H1 (cell line): ENCODE measurements around the gene GTF2H1. TPM values are rescaled to one million over a fixed set of nuclear protein-coding genes. Genes with fewer than 3 reads are reported as not detected.

Experiments
- CTCF ChIA-PET: fragments of 300-600 bp; sonication (Branson Sonifier 250); formaldehyde crosslinking; loops from one replicate; lab custom pipeline; 2021; ENCODE audit not compliant: partially characterized antibody; lab: Charles Lee
- POLR2A ChIA-PET: fragments of 300-600 bp; sonication (Branson Sonifier 250); formaldehyde crosslinking; loops from one replicate; lab custom pipeline; 2021; ENCODE audit warnings: inconsistent platforms; ENCODE audit not compliant: partially characterized antibody; lab: Charles Lee
- DNase-seq, 2 experiments: peaks; one replicate each; pipeline versions ENCODE4 v3.0.0 to v3.0.0-alpha.2; 2010 to 2022; ENCODE audit warnings: low spot score in 2 of 2, low read depth in 1 of 2, mixed read lengths in 1 of 2
- FAIRE-seq: peaks from 2 replicates; lab custom pipeline; 2011; peaks lifted over from hg19 to GRCh38; lab: Jason Lieb, UNC
- H2AFZ ChIP-seq: 2 replicates; pipeline ENCODE4 v1.8.1; 2012; ENCODE audit warnings: low read length, inconsistent platforms
- H2AK5ac ChIP-seq: 2 replicates; pipeline ENCODE4 v1.6.1; 2013; ENCODE audit warnings: low read depth, low read length
- H2BK120ac ChIP-seq: replicated peaks from 2 replicates; pipeline ENCODE3; 2013; ENCODE audit warnings: low read depth, low read length, inconsistent platforms
- H2BK12ac ChIP-seq: 2 replicates; pipeline ENCODE4 v1.6.1; 2013; ENCODE audit warnings: low read depth, low read length
- H2BK15ac ChIP-seq: 2 replicates; pipeline ENCODE4 v1.6.1; 2013; ENCODE audit warnings: low read length
- H2BK20ac ChIP-seq: 2 replicates; pipeline ENCODE4 v1.6.1; 2013; ENCODE audit warnings: low read length
- H2BK5ac ChIP-seq: 2 replicates; pipeline ENCODE4 v1.6.1; 2013; ENCODE audit warnings: low read depth, low read length
- H3K14ac ChIP-seq: 2 replicates; pipeline ENCODE4 v1.6.1; 2013; ENCODE audit warnings: inconsistent platforms; ENCODE audit not compliant: insufficient read length
- H3K18ac ChIP-seq: 2 replicates; pipeline ENCODE4 v1.6.1; 2013; ENCODE audit warnings: low read length; ENCODE audit errors: extremely low read depth
- H3K23ac ChIP-seq: 2 replicates; pipeline ENCODE4 v1.6.1; 2013; ENCODE audit warnings: inconsistent platforms; ENCODE audit not compliant: insufficient read length
- H3K23me2 ChIP-seq: 2 replicates; pipeline ENCODE4 v1.6.1; 2013; ENCODE audit warnings: low read depth, low read length
- H3K27ac ChIP-seq: 2 replicates; pipeline ENCODE4 v1.6.1; 2011; ENCODE audit warnings: low read depth, low read length, inconsistent platforms
- H3K27me3 ChIP-seq, 4 experiments: replicated peaks in 1 of 4; 1 replicate in 1 of 4; 2 replicates in 3 of 4; pipeline versions ENCODE4 v1.6.1 to v1.8.1; 2011 to 2013; ENCODE audit warnings: low read length in 3 of 4, mild to moderate bottlenecking in 3 of 4, inconsistent platforms in 2 of 4, mixed read lengths in 2 of 4, moderate library complexity in 1 of 4; ENCODE audit not compliant: control insufficient read depth in 3 of 4, insufficient read depth in 3 of 4; ENCODE audit errors: extremely low read depth in 1 of 4
- H3K36me3 ChIP-seq, 4 experiments: 2 replicates each; pipeline versions ENCODE4 v1.6.1 to v1.8.1; 2011 to 2013; ENCODE audit warnings: mild to moderate bottlenecking in 4 of 4, low read length in 3 of 4, moderate library complexity in 2 of 4, control low read depth in 1 of 4, inconsistent platforms in 1 of 4; ENCODE audit not compliant: insufficient read depth in 4 of 4, control insufficient read depth in 2 of 4
- H3K4ac ChIP-seq: replicated peaks from 2 replicates; pipeline ENCODE3; 2013; ENCODE audit warnings: low read length, low read depth, mixed read lengths, inconsistent platforms; ENCODE audit not compliant: insufficient read length
- H3K4me1 ChIP-seq, 4 experiments: replicated peaks in 1 of 4; 1 replicate in 1 of 4; 2 replicates in 3 of 4; pipeline versions ENCODE4 v1.6.1 to v1.8.1; 2011 to 2013; ENCODE audit warnings: low read length in 3 of 4, inconsistent platforms in 2 of 4, mixed read lengths in 1 of 4; ENCODE audit not compliant: insufficient read depth in 4 of 4, control insufficient read depth in 3 of 4
- H3K4me2 ChIP-seq, 2 experiments: 2 replicates each; pipeline versions ENCODE4 v1.6.1 to v1.8.1; 2011 to 2013; ENCODE audit warnings: low read depth in 2 of 2, low read length in 2 of 2, control low read depth in 1 of 2, inconsistent platforms in 1 of 2, mild to moderate bottlenecking in 1 of 2; ENCODE audit not compliant: insufficient read depth in 1 of 2
- H3K4me3 ChIP-seq, 4 experiments: fragments of 200-600, 300-600 bp in 1 of 4; sonication (generic), shearing (Covaris generic), sonication (Bioruptor Twin) in 1 of 4; 2 replicates each; pipeline versions ENCODE4 v1.5.1 to v1.8.1; 2011 to 2016; ENCODE audit warnings: low read length in 4 of 4, low read depth in 3 of 4, control low read depth in 2 of 4, inconsistent platforms in 2 of 4, mild to moderate bottlenecking in 2 of 4, mixed read lengths in 1 of 4, moderate library complexity in 1 of 4; ENCODE audit not compliant: insufficient read depth in 2 of 4; ENCODE audit errors: extremely low read depth in 1 of 4
- H3K56ac ChIP-seq: replicated peaks from 2 replicates; pipeline ENCODE3; 2013; ENCODE audit warnings: low read depth, mild to moderate bottlenecking, mixed read lengths, low read length, inconsistent platforms; ENCODE audit not compliant: insufficient read length
- H3K79me1 ChIP-seq: 2 replicates; pipeline ENCODE4 v1.6.1; 2013; ENCODE audit warnings: low read depth, low read length, control low read depth
- H3K79me2 ChIP-seq, 2 experiments: 2 replicates each; pipeline versions ENCODE4 v1.6.1 to v1.8.1; 2012 to 2013; ENCODE audit warnings: low read length in 2 of 2, mild to moderate bottlenecking in 2 of 2, inconsistent platforms in 1 of 2; ENCODE audit not compliant: insufficient read depth in 2 of 2, control insufficient read depth in 1 of 2
- H3K9ac ChIP-seq, 4 experiments: replicated peaks in 1 of 4; 1 replicate in 1 of 4; 2 replicates in 3 of 4; pipeline versions ENCODE4 v1.6.1 to v1.8.1; 2011 to 2013; ENCODE audit warnings: low read depth in 3 of 4, low read length in 3 of 4, control low read depth in 2 of 4, mild to moderate bottlenecking in 2 of 4, moderate library complexity in 2 of 4, inconsistent platforms in 1 of 4; ENCODE audit errors: extremely low read depth in 1 of 4
- H3K9me3 ChIP-seq, 2 experiments: 2 replicates each; pipeline versions ENCODE4 v1.6.1 to v1.8.1; 2012 to 2013; ENCODE audit warnings: mild to moderate bottlenecking in 2 of 2, moderate library complexity in 2 of 2, control low read depth in 1 of 2, inconsistent platforms in 1 of 2, low read depth in 1 of 2, low read length in 1 of 2, mixed read lengths in 1 of 2; ENCODE audit not compliant: insufficient read depth in 2 of 2
- H4K20me1 ChIP-seq, 2 experiments: replicated peaks in 1 of 2; 2 replicates each; pipeline versions ENCODE3 to v1.8.1; 2011 to 2013; ENCODE audit warnings: inconsistent platforms in 2 of 2, low read length in 2 of 2, mild to moderate bottlenecking in 1 of 2; ENCODE audit not compliant: insufficient read depth in 2 of 2, control insufficient read depth in 1 of 2
- H4K5ac ChIP-seq: 2 replicates; pipeline ENCODE4 v1.6.1; 2013; ENCODE audit warnings: low read length, low read depth, mixed read lengths, inconsistent platforms; ENCODE audit not compliant: insufficient read length
- H4K8ac ChIP-seq: 2 replicates; pipeline ENCODE4 v1.8.0; 2013; ENCODE audit warnings: mild to moderate bottlenecking, moderate library complexity, low read length, inconsistent platforms; ENCODE audit not compliant: insufficient read depth; ENCODE audit errors: extremely low read depth
- H4K91ac ChIP-seq: replicated peaks from 2 replicates; pipeline ENCODE3; 2013; ENCODE audit warnings: low read length, mixed read lengths, inconsistent platforms; ENCODE audit not compliant: insufficient read length
- CBX5 ChIP-seq: fragments of 300-800, 300-1000 bp; sonication (generic); IDR thresholded peaks from 2 replicates; pipeline ENCODE4 v1.7.1; 2016; ENCODE audit warnings: antibody characterized with exemption, low read length, low read depth
- CBX8 ChIP-seq: fragments of 300-800, 300-1000 bp; sonication (generic); IDR thresholded peaks from 2 replicates; pipeline ENCODE4 v1.7.1; 2016; ENCODE audit warnings: low read depth, low read length, borderline replicate concordance
- EZH2 ChIP-seq: fragments of 200-600 bp; sonication (generic); IDR thresholded peaks from 2 replicates; pipeline ENCODE4 v1.7.1; 2012; ENCODE audit warnings: low read depth, mild to moderate bottlenecking, moderate library complexity, low read length, inconsistent platforms; ENCODE audit not compliant: severe bottlenecking
- JUN ChIP-seq: IDR thresholded peaks from 2 replicates; pipeline ENCODE4 v1.6.1; 2011; ENCODE audit warnings: low read depth, mild to moderate bottlenecking, improper control_type of control experiment, low read length
- POLR2A ChIP-seq, 2 experiments: IDR thresholded peaks; 1 replicate in 1 of 2; 2 replicates in 1 of 2; pipeline ENCODE4 v1.6.1; 2011; ENCODE audit warnings: low read depth in 2 of 2, low read length in 2 of 2, mild to moderate bottlenecking in 2 of 2; ENCODE audit errors: control extremely low read depth in 1 of 2
- SIN3A ChIP-seq, 2 experiments: IDR thresholded peaks in 1 of 2; conservative IDR thresholded peaks in 1 of 2; 2 replicates each; pipeline ENCODE4 v1.6.1; 2011 to 2012; ENCODE audit warnings: low read length in 2 of 2, improper control_type of control experiment in 1 of 2, low read depth in 1 of 2, mild to moderate bottlenecking in 1 of 2
- TAF1 ChIP-seq: IDR thresholded peaks from 2 replicates; pipeline ENCODE4 v1.6.1; 2011; ENCODE audit warnings: mild to moderate bottlenecking, low read depth, low read length
- WGBS, 2 experiments: shearing (Covaris generic) in 1 of 2; methylation state at CpG; one replicate each; pipeline versions ENCODE4 v1.1.6 to v1.1.7; 2013 to 2015; ENCODE audit warnings: low lambda C conversion rate in 2 of 2, mixed read lengths in 2 of 2, inconsistent platforms in 1 of 2, low coverage in 1 of 2, missing lambda C conversion rate in 1 of 2; ENCODE audit not compliant: insufficient replicate concordance in 2 of 2, insufficient coverage in 1 of 2, insufficient read length in 1 of 2; ENCODE audit errors: extremely low coverage in 1 of 2, missing lambda C conversion rate in 1 of 2; 5-methylcytosine and 5-hydroxymethylcytosine counted together
- polyA plus RNA-seq, 7 experiments: library from polyadenylated mRNA; depleted of rRNA in 3 of 7; stranded (reverse) in 5 of 7; unstranded in 2 of 7; fragments of >200 nt in 5 of 7; fragments of 200-250 nt in 2 of 7; gene quantifications; 1 replicate in 5 of 7; 2 replicates in 1 of 7; 4 replicates in 1 of 7; pipeline versions ENCODE4 v1.2.1 to v1.2.3, GENCODE V29; 2011 to 2013; ENCODE audit warnings: missing spikeins in 2 of 7, mixed read lengths in 2 of 7
- total RNA-seq: library from RNA; stranded (reverse); fragmentation: NEBNext Ultra II Directional; extraction: Animal tissue kit (Norgen Biotek cat#: 25700); gene quantifications from 2 replicates; pipeline ENCODE4 v1.2.1, GENCODE V29; 2021
- TF ChIP-seq, protein P1 (sequence below): IDR thresholded peaks from 2 replicates; pipeline ENCODE4 v1.6.1; 2011; ENCODE audit warnings: low read depth, mild to moderate bottlenecking, low read length; ENCODE audit not compliant: insufficient read depth

The GTF2H1 gene
- total and polyA plus RNA-seq, 2 of the 8 experiments (the other 6 are each of a cell fraction or from before 2014, with no cell fraction given) = 9.1 to 26.3 TPM

DNA sequence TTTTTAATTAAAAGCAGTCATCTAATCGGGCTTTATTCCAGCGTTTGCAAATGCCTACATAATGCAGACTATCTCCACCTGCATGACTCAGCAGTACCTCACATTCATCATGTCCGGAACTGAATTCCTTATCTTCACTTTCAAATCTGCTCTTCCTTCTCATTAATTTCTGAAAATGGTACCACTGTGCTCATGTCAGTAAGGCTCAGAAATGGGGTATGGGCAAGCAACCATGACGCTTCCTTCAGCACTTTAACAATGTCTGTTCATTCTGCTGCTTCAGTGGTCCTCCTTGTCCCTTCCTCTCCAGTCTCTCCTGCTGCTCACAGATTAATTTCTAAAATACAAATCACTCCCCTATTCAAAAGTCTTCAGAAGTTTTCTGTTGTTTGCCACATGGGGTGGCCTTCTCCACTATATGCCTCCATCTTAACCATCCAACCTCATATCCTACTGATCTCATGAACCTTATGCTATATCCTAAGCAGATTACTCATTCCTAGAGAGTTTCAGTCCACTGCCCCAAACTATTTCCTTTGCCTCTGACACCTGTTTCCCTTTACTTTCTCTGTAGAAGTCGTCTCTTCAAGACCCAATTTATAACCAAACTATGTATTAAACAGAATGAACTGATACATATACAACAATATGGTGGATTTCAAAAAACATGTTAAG is 7.0 kb downstream of the GTF2H1 start:
- Histone ChIP-seq H3K9ac (no peak overlapping the region), H4K20me1 (peaks cover 0 to 2% of the 10 kb centered on the region in 2 experiments), H2AFZ (no peak overlapping the region), H3K27ac (no peak overlapping the region), H4K8ac (no peak overlapping the region), H3K79me2 (peaks cover 0 to 45% of the 10 kb centered on the region in 2 experiments; a peak in 3 of 4 replicates), H4K91ac (no peak overlapping the region), H3K14ac (no peak overlapping the region), H3K4me1 (0 out of 7 replicates have a peak, but pooled peaks cover 0 to 3% (median 0%) of the 10 kb centered on the region in 4 experiments), H3K18ac (no peak overlapping the region), H2BK5ac (no peak overlapping the region), H2BK15ac (no peak overlapping the region), H3K4ac (no peak overlapping the region), H2AK5ac (no peak overlapping the region), H3K56ac (no peak overlapping the region), H3K23me2 (no peaks in the 10 kb centered on the region), H4K5ac (no peak overlapping the region), H3K9me3 (no peaks in the 10 kb centered on the region), H3K27me3 (no peaks in the 10 kb centered on the region), H2BK12ac (no peak overlapping the region), H2BK120ac (no peak overlapping the region), H3K79me1 (no peaks in the 10 kb centered on the region; the same call in 1 of the 2 replicates), H3K4me3 (no peak overlapping the region), H3K23ac (no peak overlapping the region), H3K36me3 (peaks cover 0 to 29% (median 8%) of the 10 kb centered on the region in 4 experiments; a peak in 7 of 8 replicates), H3K4me2 (no peak overlapping the region), H2BK20ac (no peak overlapping the region)
- DNase-seq (no peak), FAIRE-seq (no peak)
- WGBS, 2 experiments = 88% methylated on average over 5 of the region's 5 CpGs; no CpG with 5 or more reads in 1 of the 2 experiments
- TF ChIP-seq JUN = no peak
- TF ChIP-seq, protein P1, sequence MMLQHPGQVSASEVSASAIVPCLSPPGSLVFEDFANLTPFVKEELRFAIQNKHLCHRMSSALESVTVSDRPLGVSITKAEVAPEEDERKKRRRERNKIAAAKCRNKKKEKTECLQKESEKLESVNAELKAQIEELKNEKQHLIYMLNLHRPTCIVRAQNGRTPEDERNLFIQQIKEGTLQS = no peak
- TF ChIP-seq EZH2 = no peak
- no peak for TF ChIP-seq CBX5
- no peak for TF ChIP-seq POLR2A (IDR thresholded peaks at IDR 0.05; ENCODE audit: control extremely low read depth in 1 of 2, low read depth in 2 of 2, low read length in 2 of 2)
- TF ChIP-seq SIN3A (conservative IDR thresholded peaks at IDR 0.05 in 1 of 2, IDR thresholded peaks at IDR 0.05 in 1 of 2; ENCODE audit: low read depth in 1 of 2, low read length in 2 of 2) = no peak
- TF ChIP-seq CBX8 = no peak
- TF ChIP-seq TAF1 = no peak
- POLR2A ChIA-PET = no interaction called here
- CTCF ChIA-PET = no interaction called here
